GM19099 (cell line): Measurements from ENCODE around the gene STK32B.

Source experiments
- POLR2A ChIP-seq: IDR thresholded peaks from 3 replicates; pipeline ENCODE4 v1.6.1; 2011; ENCODE audit warnings: low read depth; ENCODE audit not compliant: insufficient read length; ENCODE audit errors: extremely low read depth

The STK32B gene

GRCh38 chr4:5412296-5412695 is 361.0 kb downstream of the STK32B start:
- no peak for TF ChIP-seq POLR2A

GRCh38 chr4:5412751-5413150 is 361.5 kb downstream of the STK32B start:
- TF ChIP-seq POLR2A, result no peak

GRCh38 chr4:5416637-5417036 is 365.4 kb downstream of the STK32B start:
- TF ChIP-seq POLR2A, result no peak

- TF ChIP-seq POLR2A, result no peak
These were observed 369.0 kb downstream of the STK32B start for GRCh38 chr4:5420266-5420665.

- TF ChIP-seq POLR2A, result no peak
These were observed 370.1 kb downstream of the STK32B start for GRCh38 chr4:5421416-5421815.

- TF ChIP-seq POLR2A, result no peak
These were observed 370.9 kb downstream of the STK32B start for GRCh38 chr4:5422195-5422594.

GRCh38 chr4:5423670-5424069 is 372.4 kb downstream of the STK32B start:
- no peak for TF ChIP-seq POLR2A

GRCh38 chr4:5424211-5424610 is 372.9 kb downstream of the STK32B start:
- TF ChIP-seq POLR2A, result no peak

- TF ChIP-seq POLR2A, result no peak
These were observed 373.6 kb downstream of the STK32B start for GRCh38 chr4:5424901-5425300.

GRCh38 chr4:5429747-5430146 is 378.5 kb downstream of the STK32B start:
- TF ChIP-seq POLR2A, result no peak

- no peak for TF ChIP-seq POLR2A
These were observed 381.9 kb downstream of the STK32B start for GRCh38 chr4:5433196-5433595.

- no peak for TF ChIP-seq POLR2A
These were observed 383.9 kb downstream of the STK32B start for GRCh38 chr4:5435201-5435600.

GRCh38 chr4:5435823-5436222 is 384.5 kb downstream of the STK32B start:
- no peak for TF ChIP-seq POLR2A

- no peak for TF ChIP-seq POLR2A
These were observed 393.7 kb downstream of the STK32B start for GRCh38 chr4:5444918-5445517.

- no peak for TF ChIP-seq POLR2A
These were observed 395.4 kb downstream of the STK32B start for GRCh38 chr4:5446595-5447226.

- no peak for TF ChIP-seq POLR2A
These were observed 396.5 kb downstream of the STK32B start for GRCh38 chr4:5447755-5448154.

GRCh38 chr4:5448221-5448620 is 396.9 kb downstream of the STK32B start:
- no peak for TF ChIP-seq POLR2A
